Hepatocyte (in vitro differentiated cells): ENCODE data around the gene ROR2.

Experiments
- EZH2 ChIP-seq: fragments of 200-600 bp; sonication (generic); IDR thresholded peaks from 2 replicates; pipeline ENCODE4 v1.6.1; 2016; ENCODE audit warnings: antibody characterized with exemption, mild to moderate bottlenecking, borderline replicate concordance
- TF ChIP-seq, protein P1 (sequence below): fragments of 200-600 bp; sonication (generic); IDR thresholded peaks from 2 replicates; pipeline ENCODE4 v1.5.1; 2016; ENCODE audit warnings: antibody characterized with exemption, mild to moderate bottlenecking; ENCODE audit not compliant: poor library complexity

DNA sequence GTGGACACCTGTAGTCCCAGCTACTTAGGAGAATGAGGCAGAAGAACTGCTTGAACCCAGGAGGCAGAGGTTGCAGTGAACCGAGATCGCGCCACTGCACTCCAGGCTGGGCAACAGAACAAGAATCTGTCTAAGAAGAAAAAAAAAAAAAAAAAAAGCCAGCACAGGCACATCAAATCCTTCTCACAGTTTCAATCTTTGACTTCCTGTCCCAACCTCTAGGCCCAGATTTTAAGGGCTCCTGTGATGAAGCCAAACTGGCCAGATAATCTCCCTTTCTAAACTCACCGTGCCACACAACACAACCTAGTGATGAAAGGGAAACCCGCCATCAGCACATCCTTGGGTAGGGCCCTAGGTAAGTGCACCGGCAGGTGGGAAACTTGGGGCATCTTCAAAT lies 58.1 kb downstream of the ROR2 start:
- TF ChIP-seq, protein P1, sequence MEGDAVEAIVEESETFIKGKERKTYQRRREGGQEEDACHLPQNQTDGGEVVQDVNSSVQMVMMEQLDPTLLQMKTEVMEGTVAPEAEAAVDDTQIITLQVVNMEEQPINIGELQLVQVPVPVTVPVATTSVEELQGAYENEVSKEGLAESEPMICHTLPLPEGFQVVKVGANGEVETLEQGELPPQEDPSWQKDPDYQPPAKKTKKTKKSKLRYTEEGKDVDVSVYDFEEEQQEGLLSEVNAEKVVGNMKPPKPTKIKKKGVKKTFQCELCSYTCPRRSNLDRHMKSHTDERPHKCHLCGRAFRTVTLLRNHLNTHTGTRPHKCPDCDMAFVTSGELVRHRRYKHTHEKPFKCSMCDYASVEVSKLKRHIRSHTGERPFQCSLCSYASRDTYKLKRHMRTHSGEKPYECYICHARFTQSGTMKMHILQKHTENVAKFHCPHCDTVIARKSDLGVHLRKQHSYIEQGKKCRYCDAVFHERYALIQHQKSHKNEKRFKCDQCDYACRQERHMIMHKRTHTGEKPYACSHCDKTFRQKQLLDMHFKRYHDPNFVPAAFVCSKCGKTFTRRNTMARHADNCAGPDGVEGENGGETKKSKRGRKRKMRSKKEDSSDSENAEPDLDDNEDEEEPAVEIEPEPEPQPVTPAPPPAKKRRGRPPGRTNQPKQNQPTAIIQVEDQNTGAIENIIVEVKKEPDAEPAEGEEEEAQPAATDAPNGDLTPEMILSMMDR: no peak
- no peak for TF ChIP-seq EZH2
